ENCODE data around the gene ZNF445. TPM values are rescaled to one million over a fixed set of nuclear protein-coding genes. Genes with fewer than 3 reads are reported as not detected.

Gene ZNF445
- total and polyA plus RNA-seq, 2 donors (not counting 3 experiments of a cell fraction or from before 2014, with no cell fraction given), result 2.3 to 17.8 TPM

DNA sequence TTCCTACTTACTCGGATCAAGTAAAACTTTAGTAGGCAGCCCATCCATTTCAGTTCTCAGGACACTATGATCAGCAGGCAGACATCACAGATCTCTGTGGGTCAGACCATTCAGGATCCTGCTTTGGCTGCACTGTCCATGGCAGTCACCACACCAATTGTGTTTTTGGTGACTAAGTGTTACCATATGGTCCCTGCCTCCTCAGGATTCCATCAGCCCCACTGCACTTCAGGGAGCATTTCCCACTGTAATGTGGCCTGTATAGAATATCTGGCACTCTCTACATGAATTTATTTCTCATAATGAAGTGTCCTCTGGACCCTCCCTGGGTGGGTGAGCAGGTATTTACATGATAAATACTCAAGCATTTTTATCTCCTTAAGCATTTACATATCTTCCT is 41.3 kb downstream of the ZNF445 start:
- H3K36me3 ChIP-seq (ENCODE audit: control insufficient read depth in 2 of 2, extremely low read depth in 1 of 2, insufficient read depth in 2 of 2, low read length in 2 of 2), result no peaks in the 10 kb centered on the region
- H3K9me1 ChIP-seq (replicated peaks; ENCODE audit: control insufficient read depth, extremely low read depth, insufficient read depth, low read length), result no peaks in the 10 kb centered on the region
- H3K4me2 ChIP-seq (ENCODE audit: insufficient read depth, low read length), result no peak overlapping the region
- no peaks in the 10 kb centered on the region for H3K9me3 ChIP-seq (replicated peaks; ENCODE audit: control insufficient read depth, insufficient read depth, low read length)
- peaks cover 16% of the 10 kb centered on the region for H3K4me1 ChIP-seq (ENCODE audit: control insufficient read depth, extremely low read depth, insufficient read depth, low read length)
- H3K79me2 ChIP-seq (ENCODE audit: control insufficient read depth, insufficient read depth, low read length), result no peaks in the 10 kb centered on the region
- no peak for TF ChIP-seq JUN (IDR thresholded peaks at IDR 0.05; ENCODE audit: borderline replicate concordance, insufficient read depth, insufficient read length, low read depth)
- no peak for TF ChIP-seq GATA2 (IDR thresholded peaks at IDR 0.05; ENCODE audit: insufficient read depth, insufficient read length, low read depth, low read length)
- no peak for TF ChIP-seq POLR2AphosphoS5 (IDR thresholded peaks at IDR 0.05; ENCODE audit: insufficient read depth, low read depth, low read length)
- TF ChIP-seq, protein P1, sequence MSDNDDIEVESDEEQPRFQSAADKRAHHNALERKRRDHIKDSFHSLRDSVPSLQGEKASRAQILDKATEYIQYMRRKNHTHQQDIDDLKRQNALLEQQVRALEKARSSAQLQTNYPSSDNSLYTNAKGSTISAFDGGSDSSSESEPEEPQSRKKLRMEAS (IDR thresholded peaks at IDR 0.05; ENCODE audit: insufficient read depth, insufficient read length), result no peak
- TF ChIP-seq FOS (IDR thresholded peaks at IDR 0.05; ENCODE audit: borderline replicate concordance, insufficient read depth, low read length), result no peak
- TF ChIP-seq, protein P2, sequence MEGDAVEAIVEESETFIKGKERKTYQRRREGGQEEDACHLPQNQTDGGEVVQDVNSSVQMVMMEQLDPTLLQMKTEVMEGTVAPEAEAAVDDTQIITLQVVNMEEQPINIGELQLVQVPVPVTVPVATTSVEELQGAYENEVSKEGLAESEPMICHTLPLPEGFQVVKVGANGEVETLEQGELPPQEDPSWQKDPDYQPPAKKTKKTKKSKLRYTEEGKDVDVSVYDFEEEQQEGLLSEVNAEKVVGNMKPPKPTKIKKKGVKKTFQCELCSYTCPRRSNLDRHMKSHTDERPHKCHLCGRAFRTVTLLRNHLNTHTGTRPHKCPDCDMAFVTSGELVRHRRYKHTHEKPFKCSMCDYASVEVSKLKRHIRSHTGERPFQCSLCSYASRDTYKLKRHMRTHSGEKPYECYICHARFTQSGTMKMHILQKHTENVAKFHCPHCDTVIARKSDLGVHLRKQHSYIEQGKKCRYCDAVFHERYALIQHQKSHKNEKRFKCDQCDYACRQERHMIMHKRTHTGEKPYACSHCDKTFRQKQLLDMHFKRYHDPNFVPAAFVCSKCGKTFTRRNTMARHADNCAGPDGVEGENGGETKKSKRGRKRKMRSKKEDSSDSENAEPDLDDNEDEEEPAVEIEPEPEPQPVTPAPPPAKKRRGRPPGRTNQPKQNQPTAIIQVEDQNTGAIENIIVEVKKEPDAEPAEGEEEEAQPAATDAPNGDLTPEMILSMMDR (IDR thresholded peaks at IDR 0.05; ENCODE audit: extremely low read depth in 1 of 2, insufficient read depth in 1 of 2, low read depth in 1 of 2, low read length in 2 of 2), result no peak
- no peak for TF ChIP-seq MYC (IDR thresholded peaks at IDR 0.05; ENCODE audit: low read depth, low read length)
- TF ChIP-seq POLR2A (IDR thresholded peaks at IDR 0.05; ENCODE audit: low read depth, low read length), result no peak
- no peak for TF ChIP-seq EZH2 (IDR thresholded peaks at IDR 0.05; ENCODE audit: borderline replicate concordance, low read depth, low read length, severe bottlenecking)
- DNase-seq (ENCODE audit: low read depth, low spot score), result no peak
- H3K27ac ChIP-seq (ENCODE audit: insufficient read depth, low read depth, low read length), result no peak overlapping the region
- POLR2A ChIA-PET, result no interaction called here
- no peaks in the 10 kb centered on the region for H3K27me3 ChIP-seq (ENCODE audit: control insufficient read depth in 2 of 2, insufficient read depth in 2 of 2, low read length in 2 of 2)
- intact Hi-C loops (cut with micrococcal nuclease) (no loop called here), dilution Hi-C loops (cut with MboI; ENCODE audit: extremely low pct_ligation_motif_present, low sequenced_read_pairs) (no loop called here)
- H4K20me1 ChIP-seq (replicated peaks; ENCODE audit: control insufficient read depth, extremely low read depth, insufficient read depth, low read length), result no peaks in the 10 kb centered on the region
- CTCF ChIA-PET, result no interaction called here
- BruUV-seq (replicated peaks), result no TSS peak
- H2AFZ ChIP-seq (ENCODE audit: low read depth, low read length), result no peak overlapping the region
- no peak overlapping the region for H3K9ac ChIP-seq (replicated peaks; ENCODE audit: extremely low read depth, insufficient read depth, low read length)
- FAIRE-seq, result no peak
- no peak overlapping the region for H3K4me3 ChIP-seq (replicated peaks in 1 of 3; ENCODE audit: insufficient read depth in 1 of 3, low read depth in 1 of 3, low read length in 3 of 3)

All from endothelial cell of umbilical vein (primary cell).